ENCODE measurements around the gene ERRFI1. TPM values are rescaled to one million over a fixed set of nuclear protein-coding genes. Genes with fewer than 3 reads are reported as not detected.

The ERRFI1 gene
- total RNA-seq, 5 donors from 2014 or later (not counting 1 experiment from before 2014, with no cell fraction given): 1.5 to 3.8 (median 2.2) TPM

Other genes starting within 250 kb of the ERRFI1 start
- 10 to 100 TPM in 1 of 5 donors, 1 to 10 TPM in 4; 4.2 to 13.5 (median 7.4) TPM for gene PER3, start 242.0 kb downstream of the ERRFI1 start, total RNA-seq
- gene UTS2, start 173.2 kb downstream of the ERRFI1 start, total RNA-seq: 10 to 100 TPM in 1 of 5 donors, 1 to 10 TPM in 2, under 1 TPM in 2; 0.58 to 11.6 (median 1.3) TPM
- gene TNFRSF9, start 85.5 kb downstream of the ERRFI1 start, total RNA-seq: 1 to 10 TPM in 1 of 5 donors, under 1 TPM in 4; 0.59 to 4.3 (median 0.88) TPM
- gene PARK7, start 64.6 kb downstream of the ERRFI1 start, total RNA-seq: 100 to 1,000 TPM; 103 to 125 (median 116) TPM